HG03520 (cell line): ENCODE data around the gene XDH.

Experiments
- ATAC-seq: cut with Tn5 transposase; IDR thresholded peaks from one replicate; pipeline ENCODE4 v1.9.1; 2021; ENCODE audit warnings: mild to moderate bottlenecking, moderate library complexity; ENCODE audit not compliant: unreplicated experiment

Gene XDH

DNA sequence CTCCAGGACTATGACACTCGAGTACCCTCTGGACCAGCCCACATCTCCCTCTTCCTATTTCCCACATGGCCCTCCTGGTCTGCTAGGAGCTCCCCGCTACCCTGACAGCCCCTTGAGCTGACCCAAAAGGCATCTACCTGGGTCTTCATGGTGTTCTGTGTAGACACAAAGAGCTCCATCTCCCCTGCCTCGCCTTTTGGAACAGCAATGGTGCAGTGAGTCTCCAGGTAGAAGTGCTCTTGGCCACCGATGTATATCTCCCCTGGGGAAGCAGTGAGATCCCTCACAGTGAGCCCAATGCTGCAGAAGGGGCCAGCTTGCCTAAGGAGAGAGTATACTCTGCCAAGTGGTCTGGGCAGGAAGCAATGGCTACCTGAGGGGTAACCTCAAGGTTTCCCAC lies 47.8 kb downstream of the XDH start:
- no peak for ATAC-seq

DNA sequence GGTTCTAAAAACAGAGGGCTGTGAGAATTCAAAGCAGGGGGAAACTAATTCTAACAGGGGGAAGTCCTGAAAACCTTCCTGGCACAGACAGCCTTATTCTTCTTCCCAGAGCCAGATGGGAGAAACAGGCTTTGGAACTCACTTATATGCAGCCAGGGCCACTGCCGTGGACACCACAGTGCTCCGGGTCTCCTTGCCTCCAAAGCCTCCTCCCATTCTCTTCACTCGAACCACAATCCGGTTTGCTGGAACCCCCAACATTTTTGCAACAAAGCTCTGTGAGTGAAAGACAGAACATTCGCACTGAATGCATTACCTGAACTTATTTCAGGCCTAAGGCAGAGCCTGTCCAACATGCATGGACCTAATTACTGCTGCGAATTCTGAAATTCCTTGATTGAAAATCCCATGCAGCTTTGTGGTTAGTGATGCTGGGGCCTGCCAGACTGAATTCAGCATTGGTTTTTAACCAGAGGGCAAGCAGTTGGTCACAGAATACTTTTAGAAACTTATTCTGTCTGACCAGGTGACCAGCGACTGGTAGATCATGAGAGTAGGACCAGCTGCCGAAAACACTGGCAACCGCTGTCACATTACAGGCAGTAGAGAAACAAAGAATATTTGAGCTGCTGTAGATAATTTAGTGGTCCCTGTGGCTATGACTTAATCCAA lies 48.6 kb downstream of the XDH start:
- ATAC-seq, result no peak

DNA sequence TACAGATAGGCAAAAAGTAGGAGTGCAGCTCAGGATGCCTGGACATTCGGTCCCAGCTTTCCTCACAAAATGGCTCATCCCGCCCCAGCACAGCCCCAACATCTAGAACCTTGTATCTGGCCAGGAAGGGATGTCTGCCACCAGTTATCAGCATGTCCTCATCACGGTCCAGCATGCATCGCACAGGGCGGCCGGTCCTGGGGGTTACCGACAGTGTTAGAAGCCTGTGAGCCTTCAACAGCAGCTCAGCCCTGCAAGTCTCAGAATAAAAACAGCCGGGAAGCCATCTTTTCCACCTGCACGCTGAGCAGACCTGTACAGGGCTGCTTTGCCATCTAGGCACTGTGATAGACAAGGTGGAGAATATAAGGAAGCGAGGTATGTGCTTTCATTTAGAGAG lies 49.2 kb downstream of the XDH start:
- no peak for ATAC-seq

DNA sequence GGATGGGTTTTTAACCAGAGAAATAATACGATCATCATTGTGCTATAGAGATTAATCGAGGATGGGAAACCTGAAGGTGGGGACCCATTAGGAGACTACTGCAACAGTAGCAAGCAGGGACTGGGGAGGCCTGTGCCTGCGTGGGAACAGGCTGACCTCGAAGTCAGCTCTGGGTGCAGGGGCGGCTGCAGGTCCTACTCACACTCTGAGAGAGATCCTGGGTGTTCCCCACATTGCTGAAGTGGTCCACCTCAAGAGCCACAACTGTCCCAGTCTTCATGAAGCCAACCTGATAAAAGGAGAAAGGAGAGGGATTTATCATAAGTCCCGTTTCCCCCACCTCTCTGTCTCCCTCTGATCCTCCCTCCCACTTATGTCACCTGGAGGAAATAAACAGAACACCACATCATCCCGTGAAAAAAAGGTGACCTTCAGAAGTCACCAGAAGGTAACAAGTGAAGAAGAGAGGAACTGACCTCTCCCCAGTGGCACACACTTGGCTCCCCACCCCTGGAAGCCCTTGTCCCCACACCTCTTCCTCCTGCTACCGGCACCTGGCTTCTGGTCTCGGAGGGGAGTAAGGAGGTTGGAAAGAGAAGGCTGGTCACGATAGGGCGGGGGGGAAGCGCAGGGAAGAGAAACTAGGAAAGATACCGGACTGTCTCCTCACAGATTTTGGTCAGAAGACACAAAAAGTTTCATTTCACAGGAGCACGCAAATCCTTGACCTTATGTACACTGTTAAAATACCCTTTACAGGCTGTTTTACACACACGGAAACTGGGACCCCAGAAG lies 50.4 kb downstream of the XDH start:
- ATAC-seq, result no peak

DNA sequence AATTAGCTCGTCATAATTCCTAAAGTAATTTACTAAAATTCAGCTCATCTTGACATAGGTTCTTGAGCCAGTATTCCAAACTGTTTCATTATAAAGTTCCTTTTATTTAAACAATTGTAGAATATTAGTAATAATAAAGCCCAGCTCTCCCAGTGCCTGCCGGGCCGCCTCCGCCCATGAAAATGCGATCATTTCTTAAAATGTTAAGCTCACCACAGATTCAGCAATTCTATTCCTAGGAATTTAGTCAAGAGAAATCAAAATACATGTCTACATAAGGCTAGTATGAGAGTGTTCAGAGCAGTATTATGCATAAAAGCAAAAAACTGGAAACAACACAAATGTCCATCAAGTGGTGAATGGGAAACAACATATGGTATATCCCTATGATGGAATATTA lies 52.0 kb downstream of the XDH start:
- no peak for ATAC-seq

DNA sequence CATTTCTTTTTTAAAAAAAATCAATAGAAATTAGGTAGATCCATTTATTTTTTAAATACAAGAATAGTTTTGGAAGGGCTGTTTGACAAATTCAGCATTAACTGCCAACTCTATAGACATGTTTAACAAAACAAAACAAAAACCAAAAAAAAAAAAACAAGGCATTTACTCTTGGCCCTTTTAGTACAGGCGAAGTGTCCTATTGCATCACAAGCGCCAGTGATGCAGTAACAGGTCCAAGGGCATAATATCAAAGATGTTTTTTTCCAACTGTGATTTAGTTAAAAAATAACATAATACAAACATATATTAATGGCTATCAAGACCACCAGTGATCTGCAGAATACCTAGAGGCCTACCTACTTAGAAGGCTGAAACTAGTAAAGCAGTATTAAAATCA lies 55.3 kb downstream of the XDH start:
- no peak for ATAC-seq

- ATAC-seq, result no peak
These were observed 59.7 kb downstream of the XDH start for GRCh38 chr2:31354837-31355236.

DNA sequence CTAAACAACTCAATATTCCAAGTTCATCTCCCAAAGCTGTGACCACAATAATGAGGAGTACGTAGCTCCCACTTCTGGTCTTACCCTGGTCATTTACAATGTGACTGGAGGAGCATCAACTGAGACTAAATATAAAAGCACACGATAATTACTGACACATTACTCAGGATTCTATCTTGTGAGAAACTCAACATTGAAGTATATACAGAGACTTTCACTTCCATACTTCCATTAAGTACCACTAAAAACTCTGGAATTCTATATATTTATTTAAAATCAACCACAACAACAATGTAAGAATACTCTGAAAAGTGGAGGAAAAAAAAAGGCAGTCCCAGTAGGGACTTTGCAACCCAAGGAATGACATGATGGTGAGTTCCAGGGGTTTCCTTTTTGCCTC lies 61.4 kb downstream of the XDH start:
- no peak for ATAC-seq

DNA sequence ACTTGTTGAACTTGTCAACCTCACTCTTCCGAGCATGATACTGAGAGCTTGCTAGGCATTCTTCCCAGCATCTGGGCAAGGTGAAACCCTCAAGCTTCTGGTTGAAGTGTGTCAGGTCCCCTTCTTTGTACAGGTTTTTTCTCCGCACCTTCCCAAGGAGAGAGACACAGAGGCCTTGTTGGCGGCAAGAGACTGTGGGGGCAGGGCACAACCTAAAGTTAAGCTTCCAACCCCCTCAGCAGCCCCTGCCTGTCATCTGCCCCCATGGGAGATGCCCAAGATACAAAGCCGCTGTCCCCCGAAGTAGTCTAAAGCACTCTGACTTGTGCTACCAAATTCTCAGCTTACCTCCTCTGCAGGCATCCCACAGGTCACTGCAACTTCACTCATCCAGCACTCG lies 64.9 kb downstream of the XDH start:
- ATAC-seq, result no peak

- ATAC-seq, result no peak
These were observed 65.4 kb downstream of the XDH start for GRCh38 chr2:31349160-31349559.

DNA sequence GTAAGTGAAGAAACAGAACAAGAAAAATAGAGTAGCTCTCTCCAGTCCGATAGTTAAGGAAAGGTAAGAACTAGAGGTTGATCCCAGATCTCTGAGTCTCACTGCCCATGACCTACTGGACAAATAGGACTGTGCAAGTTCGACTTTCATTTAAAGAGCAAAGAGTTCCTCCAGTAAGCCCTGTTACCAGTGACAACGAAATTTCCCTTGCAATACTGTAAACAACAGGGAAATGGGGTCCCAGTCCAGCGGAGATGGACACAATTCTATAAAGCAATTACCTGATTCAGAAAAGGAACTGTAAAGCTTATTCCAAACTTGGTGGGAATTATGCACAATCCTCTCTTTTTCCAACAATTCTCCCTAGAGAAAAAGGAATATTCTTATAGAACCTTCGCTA lies 65.9 kb downstream of the XDH start:
- no peak for ATAC-seq

- no peak for ATAC-seq
These were observed 66.8 kb downstream of the XDH start for GRCh38 chr2:31347750-31348149.

DNA sequence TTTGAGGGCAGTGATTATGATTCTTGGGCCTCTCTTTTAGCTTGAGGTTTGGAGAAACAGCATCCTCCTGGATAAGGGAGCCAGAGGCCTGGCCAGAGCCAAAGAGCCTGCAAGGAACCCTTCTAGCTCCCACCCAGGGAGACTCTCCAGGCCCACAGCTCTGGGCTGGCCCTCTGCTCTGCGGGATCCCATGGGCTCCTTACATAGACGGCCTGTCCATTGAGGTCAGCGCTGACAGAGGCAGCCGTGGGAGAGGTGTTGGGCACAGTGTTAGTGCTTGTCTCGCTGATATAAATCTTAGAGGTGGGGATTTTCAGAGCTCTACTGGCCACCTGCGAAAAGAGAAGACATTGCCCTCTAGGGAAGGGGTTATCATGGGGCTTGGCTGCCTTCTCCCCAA lies 67.2 kb downstream of the XDH start:
- no peak for ATAC-seq

DNA sequence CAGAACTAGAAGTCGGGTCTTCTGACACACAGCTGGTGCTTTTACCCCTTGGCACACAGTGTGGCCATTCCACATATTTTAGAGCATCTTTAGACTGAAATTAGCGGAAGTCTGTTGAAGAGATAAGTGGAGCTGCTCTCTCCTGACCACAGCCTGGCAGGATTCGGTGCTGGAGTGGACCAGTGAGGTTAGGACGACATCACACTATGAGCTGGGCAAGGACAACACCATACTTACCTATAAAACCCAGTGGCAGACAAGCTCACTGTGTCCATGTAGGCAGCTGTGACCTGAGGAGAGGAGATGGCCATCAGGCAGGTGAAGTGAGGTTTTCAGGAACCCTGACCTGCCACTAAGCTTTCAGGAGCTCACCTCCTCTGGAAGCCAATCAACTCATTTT lies 70.1 kb downstream of the XDH start:
- no peak for ATAC-seq

- ATAC-seq, result no peak
These were observed 73.2 kb downstream of the XDH start for GRCh38 chr2:31341351-31341750.

DNA sequence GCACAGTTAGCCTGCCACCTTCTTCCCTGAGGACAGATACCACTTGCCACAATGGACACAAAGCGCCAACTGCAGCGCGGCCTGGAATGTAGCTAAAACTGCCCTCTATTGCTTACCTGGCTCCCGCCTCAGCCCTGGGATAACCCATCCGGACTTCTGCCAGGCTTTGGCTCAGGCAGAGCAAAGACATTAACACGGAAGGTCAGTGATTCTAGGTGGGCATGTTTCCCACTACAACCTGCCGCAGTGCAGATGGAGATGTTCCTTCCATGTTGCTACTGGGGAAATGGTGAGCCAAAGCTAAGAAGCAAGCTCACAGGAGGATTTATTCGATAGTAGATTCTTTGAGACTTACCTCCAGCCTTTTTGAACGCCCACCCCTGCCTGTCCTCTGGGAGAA lies 74.8 kb downstream of the XDH start:
- ATAC-seq, result no peak

DNA sequence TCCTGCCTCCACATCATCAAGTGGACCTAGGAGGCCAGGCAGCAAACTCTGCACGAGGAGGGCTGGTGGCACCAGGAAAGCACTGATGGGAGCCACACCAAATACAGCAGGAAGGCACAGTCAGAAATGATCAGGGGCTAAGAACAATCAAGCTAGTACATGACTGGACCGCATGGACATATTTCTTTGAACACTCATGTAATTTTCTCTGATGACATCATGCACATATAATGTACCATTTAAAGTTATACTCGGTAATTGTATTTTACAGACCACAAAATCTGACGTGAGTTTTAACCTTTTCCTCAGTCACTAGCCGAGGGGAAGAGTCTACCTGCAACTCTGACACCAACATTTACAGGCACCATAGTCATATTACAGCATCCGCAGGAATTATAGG lies 76.7 kb downstream of the XDH start:
- ATAC-seq, result no peak

GRCh38 chr2:31337197-31337596 lies 77.3 kb downstream of the XDH start:
- no peak for ATAC-seq

DNA sequence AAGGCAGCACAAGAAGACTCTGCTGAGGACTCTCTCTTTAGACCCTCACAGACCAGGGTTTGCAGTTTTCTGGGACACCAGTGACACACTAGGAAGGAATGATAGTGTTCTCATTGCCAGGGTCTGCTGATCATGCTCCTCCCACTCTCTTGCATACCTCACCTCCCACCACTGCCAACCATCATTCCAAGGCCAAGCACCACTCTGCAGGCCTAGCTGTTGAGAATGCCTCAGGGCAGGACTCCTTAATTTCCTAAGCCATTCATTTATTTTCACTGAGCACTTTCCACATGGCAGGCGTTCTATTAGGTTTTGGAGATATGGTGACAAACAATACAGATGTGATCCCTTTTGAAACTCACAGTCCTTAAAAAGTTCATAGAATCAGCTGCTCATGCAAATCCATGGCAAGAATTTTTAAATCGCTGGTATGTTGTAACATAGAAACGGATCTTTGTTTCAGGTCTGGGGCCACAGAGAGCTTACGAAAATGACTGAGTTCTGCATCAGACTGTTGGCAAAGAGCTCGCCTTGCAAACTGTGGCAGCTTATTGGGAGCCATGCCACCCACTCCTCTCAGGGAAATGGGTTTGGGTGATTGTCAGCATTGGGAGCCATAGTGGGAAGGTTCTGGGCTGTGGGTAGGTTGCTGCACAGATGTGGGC lies 78.5 kb downstream of the XDH start:
- no peak for ATAC-seq

GRCh38 chr2:31334311-31335026 lies 80.1 kb downstream of the XDH start:
- no peak for ATAC-seq

DNA sequence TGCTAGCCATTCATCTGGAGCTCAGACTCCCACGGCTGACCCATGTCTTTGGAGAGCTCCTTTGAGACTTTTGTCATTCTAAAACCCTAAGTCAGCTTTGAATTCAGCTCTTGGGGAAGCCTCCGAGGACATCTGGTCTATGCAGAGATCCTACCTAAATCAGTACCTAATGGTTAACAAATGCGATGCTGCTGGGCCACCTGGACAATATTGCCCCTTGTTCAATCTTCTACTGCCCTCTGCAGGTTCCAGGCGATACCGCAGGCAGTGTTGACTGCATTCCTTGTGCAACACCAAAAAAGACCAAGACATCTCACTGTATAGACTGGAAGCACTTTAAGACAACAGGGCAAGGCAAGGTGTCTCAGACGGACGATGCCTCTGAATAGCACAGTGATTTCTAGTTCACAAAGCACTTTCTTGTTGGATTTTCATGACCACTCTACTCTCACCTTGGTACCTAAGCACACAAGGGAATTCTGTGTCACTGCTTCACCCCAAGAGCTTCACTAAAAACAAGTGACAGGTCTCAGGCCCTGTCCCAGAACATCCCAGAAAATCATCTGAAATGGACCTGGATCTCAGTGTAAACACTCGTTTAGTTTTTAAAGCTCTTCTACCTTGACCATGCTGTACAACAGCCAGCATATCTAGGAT lies 80.9 kb downstream of the XDH start:
- no peak for ATAC-seq
